HPDE6-E6E7 (cell line): ENCODE measurements around the gene ASB1.
A peak's percentile ranks its signal among the peaks of the same experiment; 100 is the strongest.
"Not testable (repeated sequence)": the region's sequence is repeated elsewhere in the genome, so short reads cannot be mapped to it uniquely, and the experiment has no call there.

Experiments
- DNase-seq: peaks from one replicate; pipeline ENCODE4 v3.0.0; 2011; ENCODE audit warnings: missing footprints; ENCODE audit errors: extremely low spot score

ASB1 gene

GRCh38 chr2:238423561-238424312 lies 3.0 kb upstream of the ASB1 start:
- DNase-seq: no peak

- DNase-seq: no peak
Observed at GRCh38 chr2:238424313-238424700, 2.4 kb upstream of the ASB1 start.

DNA sequence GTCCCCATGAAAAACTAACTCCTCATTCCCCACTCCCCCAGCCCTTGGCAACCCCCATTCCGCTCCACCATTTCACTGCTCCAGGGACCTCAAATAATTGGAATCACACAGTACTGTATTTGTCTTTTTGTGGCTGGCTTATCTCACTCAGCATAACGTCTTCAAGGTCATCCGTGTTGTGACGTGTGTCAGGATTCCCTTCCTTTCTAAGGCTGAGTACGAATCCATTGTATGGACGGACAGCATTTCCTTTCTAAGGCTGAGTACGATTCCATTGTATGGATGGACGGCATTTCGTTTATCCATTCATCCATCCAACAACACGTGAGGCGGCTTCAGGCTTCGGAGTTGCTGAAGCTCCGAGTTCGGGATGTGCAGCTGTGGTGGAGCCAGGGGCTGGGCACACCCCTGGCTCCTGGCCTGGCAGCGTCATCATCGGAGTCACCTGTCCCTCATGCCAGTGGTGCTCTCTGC lies 1.2 kb upstream of the ASB1 start:
- DNase-seq: no peak

- peak; percentile 21 for DNase-seq
Observed at GRCh38 chr2:238425979-238426567, 654 bp upstream of the ASB1 start.

GRCh38 chr2:238427435-238428162 lies 872 bp downstream of the ASB1 start:
- DNase-seq: no peak

DNA sequence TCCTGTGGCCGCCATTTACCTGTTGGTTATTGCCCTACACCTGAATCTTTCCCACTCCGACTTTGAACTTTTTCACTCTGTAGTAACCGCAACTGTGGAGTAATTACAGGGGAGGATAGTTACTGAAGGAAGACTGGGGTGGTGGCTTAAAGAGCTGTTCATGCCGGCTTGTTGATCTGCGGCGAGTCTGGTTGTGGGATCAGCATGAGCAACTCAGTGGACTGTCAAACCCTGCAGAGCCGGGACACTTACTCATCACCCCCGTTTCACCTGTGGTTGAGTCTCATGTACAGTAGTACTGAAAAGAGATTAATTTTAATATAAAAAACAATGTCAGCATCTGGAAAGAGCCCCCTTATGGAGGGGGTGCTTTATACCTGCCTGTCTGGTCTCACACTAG lies 2.1 kb downstream of the ASB1 start:
- no peak for DNase-seq

DNA sequence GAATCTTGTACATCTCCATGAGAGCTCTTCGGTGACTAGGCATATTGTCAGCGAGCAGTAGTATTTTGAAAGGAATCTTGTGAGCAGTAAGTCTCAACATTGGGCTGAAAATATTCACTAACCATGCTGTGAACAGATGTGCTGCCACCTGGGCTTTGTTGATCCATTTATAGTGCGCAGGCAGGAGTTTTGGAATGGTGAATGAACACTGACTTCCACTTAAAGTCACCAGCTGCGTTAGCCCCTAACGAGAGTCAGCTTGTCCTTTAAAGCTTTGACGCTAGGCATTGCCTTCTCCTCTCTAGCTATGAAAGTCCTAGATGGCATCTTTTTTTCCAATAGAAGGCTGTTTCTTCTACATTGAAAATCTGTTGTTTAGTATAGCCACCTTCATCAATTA lies 4.1 kb downstream of the ASB1 start:
- DNase-seq: no peak

DNA sequence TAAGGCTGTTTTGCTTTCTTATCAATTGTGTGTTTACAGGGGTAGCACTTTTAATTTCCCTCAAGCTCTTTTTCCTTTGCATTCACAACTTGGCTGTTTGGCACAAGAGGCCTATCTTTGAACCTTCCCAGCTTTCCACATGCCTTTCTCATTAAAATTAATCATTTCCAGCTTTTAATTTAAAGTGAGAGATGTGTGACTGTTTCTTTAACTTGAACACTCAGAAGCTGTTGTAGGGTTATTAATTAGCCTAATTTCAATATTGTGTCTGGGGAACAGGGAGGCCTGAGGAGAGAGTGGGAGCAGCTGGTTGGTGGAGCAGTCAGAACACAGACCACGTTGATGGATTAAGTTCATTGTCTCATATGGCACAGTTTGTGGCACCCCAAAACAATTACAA lies 4.7 kb downstream of the ASB1 start:
- no peak for DNase-seq

- no peak for DNase-seq
Observed at GRCh38 chr2:238433300-238433915, 6.7 kb downstream of the ASB1 start.

DNA sequence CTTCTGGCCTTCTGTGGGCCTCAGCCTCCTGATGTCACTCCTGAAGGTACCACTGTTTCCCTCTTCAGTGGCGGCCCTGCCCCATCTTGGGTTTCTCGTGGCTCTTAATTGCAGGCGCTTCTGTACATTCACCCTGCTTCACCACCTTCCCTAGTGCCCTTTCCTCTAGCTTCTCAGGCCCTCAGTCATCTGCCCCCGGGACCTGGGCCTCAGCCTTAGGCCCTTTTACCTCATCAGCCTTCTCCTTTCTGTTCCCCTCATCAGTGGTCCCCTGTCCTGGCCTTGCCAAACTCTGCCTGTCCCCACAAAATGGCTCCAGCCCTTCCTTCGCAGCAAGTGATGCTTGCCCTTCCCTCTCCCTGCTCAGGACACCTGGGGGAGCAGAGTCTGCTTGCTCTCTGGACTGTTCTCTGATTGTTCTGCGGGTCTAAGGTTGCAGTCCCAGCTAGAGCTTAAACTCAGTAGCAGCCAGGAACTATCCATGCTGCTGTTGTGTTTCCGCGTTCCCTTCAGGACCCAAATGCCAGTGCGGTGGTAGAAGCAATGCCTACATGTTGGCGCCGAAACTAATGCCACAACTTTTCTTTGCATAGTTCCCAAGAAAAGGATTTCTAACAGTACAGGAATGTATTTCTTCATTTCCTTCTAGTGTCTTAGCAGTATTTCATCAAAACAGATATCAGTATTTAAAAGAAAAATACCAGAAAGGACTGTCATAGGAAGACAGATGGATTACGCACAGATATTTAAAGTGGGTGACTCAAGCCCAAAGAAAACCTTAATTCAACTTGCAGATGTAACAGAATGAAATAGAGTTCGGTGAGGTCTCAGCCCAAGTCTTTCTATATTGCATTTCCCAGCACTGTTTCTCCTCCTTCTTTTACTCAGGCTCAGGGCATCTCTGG lies 7.5 kb downstream of the ASB1 start:
- DNase-seq: peak; percentile 50

DNA sequence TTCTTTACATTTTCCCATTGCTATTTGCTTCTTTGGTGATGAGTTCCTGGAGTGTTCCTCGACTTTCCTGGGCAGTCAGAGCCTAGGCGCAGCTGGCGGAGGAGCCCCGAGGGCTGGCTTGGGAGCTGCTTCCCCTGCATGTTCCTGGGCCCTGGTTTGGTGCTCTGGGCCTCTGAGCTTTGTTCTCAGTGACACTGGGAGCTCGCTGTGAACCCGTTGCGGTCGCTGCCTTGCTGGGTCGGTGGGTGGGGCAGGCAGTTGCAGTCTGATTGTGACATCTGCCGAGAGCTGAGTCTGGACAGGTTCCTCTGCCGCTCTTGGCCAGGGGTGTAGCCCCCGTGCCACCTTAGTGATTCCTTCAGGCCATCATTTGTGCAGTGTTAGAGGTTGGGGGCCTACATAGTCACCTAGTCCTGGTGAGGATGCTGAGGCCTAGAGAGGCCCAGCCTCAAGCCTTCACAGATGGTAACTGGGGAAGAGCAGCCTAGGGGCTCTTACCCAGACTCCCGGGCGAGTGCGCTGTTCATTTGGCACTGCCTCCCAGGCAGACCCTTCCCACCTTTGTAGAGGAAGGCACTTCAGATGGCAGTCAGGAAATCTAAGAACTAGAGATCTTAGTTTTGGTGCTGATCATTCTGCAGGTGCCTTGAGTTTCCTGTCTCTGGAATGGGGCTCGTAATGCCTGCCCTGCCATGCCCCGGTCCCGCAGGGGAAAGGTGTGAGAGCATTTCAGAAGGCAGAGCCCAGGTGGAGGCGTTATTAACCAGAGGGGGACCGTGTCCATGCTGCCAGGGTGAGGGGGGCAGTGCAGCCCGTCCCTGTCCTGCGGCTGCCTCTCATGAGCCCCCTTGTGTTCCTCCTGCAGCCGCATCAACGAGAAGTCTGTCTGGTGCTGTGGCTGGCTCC lies 8.4 kb downstream of the ASB1 start:
- peak; percentile 29 for DNase-seq

- DNase-seq: no peak
Observed at GRCh38 chr2:238435752-238436096, 9.0 kb downstream of the ASB1 start.

- peak; percentile 94 for DNase-seq
Observed at GRCh38 chr2:238438856-238439849, 12.4 kb downstream of the ASB1 start.

DNA sequence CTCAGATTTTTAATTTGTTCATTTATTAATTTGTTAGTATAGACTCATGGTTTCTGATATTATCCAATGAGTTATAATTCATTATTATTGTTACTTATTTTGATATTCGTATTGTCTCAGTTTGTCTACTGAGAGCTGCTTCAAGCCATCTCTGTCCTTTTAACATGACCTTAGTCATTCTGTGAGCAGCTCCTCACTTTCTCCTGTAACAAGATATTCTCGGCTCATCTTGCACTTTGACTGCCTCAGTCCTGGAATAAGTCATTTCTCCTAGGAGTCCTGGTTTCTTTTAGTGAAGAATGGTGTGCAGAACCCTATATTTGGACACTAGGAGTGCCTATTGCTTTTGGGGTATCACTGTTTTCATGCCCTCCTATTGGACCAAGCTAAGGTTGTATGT lies 13.2 kb downstream of the ASB1 start:
- no peak for DNase-seq

DNA sequence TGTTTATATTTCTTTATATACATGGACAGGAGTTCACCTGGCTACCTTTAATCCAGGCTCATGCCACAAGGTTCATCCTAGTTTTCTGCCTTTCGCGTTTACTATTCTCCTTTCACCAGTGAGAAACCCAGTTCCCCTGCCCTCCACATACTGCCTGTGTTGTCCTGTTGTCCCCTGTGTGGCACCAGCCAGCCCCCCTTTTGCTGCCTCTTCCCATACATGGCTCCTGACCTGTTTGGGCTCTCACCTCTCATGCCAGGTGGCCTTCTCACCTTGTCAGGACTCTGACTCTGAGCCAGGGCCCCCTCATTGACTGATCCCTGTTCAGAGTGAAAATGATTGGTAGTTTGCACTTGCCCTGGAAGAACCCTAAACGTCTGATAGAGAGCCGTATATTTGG lies 13.6 kb downstream of the ASB1 start:
- DNase-seq: no peak

DNA sequence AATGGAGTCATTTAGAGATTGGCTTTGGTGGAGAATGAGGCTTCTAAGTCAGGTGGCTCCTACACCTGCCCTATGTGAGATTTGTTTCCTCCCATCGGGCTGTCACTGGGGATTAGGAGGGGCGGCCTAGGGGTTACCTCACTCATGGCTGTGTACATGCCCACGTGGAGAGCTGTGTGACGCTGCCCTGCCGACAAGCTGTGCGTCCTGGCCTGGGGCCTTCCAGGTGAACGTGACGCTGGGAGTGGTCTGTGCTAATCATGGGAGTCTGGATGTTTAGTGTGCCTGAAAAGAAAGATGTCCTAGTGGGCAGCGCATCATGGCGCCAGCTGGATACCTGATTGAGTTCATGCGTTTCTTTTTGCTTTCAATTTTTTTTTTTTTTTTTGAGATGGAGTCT lies 14.0 kb downstream of the ASB1 start:
- no peak for DNase-seq

DNA sequence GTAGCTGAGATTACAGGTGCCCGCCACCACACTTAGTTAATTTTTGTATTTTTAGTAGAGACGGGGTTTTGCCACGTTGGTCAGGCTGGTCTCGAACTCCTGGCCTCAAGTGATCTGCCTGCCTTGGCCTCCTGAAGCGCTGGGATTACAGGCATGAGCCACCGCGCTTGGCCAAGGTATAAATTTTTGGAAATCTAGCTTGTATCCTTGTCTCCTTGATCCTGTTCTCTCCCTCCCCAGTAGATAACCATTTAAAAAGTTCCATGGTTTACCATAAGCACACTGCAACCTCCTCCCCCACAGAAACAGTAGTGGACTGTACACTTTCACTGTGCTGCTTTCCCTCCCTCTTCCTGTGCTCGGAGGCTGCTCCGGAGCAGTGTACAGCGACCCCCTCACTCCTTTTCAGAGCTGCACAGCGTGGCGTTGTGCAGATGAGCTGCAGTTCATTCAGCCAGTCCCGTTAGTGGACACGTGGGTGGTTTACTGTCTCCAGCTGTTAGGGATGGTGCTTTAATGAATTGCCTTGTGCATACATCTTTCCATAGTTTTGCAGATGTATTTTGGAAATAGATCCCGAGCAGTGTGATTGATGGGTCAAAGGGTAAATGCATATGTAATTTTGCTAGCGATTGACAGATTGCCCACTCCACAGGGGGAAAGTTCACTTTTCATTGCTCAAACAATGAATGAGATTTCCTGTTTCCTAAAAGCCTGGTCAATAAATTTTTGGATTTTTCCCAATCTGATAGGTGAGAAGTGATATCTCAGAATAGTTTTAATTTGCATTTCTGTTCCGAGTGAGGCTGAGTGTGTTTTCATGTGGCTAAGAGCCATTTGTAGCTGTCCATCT lies 14.8 kb downstream of the ASB1 start:
- no peak for DNase-seq

- DNase-seq: not testable (repeated sequence)
Observed at GRCh38 chr2:238442257-238442656, 15.5 kb downstream of the ASB1 start.
